ENCODE data around the gene CRELD1.
"Not testable (repeated sequence)": the region's sequence is repeated elsewhere in the genome, so short reads cannot be mapped to it uniquely, and the experiment has no call there.

Gene CRELD1

DNA sequence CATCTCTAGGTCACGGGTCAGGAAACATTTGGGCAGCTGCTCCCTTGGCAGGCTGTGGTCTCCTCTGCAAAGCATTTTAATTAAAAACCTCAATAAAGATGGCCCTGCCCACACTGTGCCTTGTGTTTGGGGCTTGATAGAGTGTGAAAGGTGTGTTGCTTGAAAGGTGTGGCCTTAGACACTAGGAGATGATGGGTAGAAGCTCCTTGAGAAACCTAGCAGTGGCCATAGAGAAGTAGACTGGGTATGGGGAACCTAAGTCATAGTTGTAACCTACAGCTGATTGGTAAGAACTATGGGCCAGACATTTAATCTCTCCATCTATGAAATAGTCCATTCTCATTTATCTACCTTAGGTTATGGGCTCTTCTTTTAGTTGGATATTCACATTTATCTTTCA is 39.9 kb upstream of the CRELD1 start:
- Histone ChIP-seq H3K79me2 (peaks cover 12% of the 10 kb centered on the region), H3K36me3 (ENCODE audit: control insufficient read depth, insufficient read depth, low read length) (no peaks in the 10 kb centered on the region), H3K4me2 (ENCODE audit: low read length) (no peak overlapping the region), H3K27ac (no peak overlapping the region), H3K4me1 (peaks cover 3% of the 10 kb centered on the region), H3K9ac (no peak overlapping the region), H3K27me3 (ENCODE audit: control insufficient read depth, insufficient read depth, low read length) (no peaks in the 10 kb centered on the region), H2AFZ (no peak overlapping the region), H3K4me3 (ENCODE audit: low read depth, low read length) (no peak overlapping the region), H3K9me3 (ENCODE audit: control insufficient read depth, low read length) (no peaks in the 10 kb centered on the region)
- no peak for TF ChIP-seq CTCF (IDR thresholded peaks at IDR 0.05)

DNA sequence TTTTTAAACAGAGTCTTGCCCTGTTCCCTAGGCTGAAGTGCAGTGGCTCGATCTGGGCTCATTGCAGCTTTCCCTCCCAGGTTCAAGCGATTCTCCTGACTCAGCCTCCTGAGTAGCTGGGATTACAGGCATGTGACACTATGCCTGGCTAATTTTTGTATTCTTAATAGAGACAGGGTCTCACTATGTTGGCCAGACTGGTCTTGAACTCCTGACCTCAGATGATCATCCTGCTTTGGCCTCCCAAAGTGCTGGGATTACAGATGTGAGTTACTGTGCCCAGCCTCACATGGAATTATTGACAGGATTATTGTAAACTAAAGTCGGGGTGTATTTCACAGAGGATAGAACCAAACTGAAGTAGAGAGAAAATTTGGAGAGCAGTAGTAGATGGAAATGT is 37.9 kb upstream of the CRELD1 start:
- peaks cover 12% of the 10 kb centered on the region for H3K79me2 ChIP-seq
- not testable (repeated sequence) for H3K9ac ChIP-seq; H3K36me3 ChIP-seq (ENCODE audit: control insufficient read depth, insufficient read depth, low read length); H3K9me3 ChIP-seq (ENCODE audit: control insufficient read depth, low read length); H3K4me3 ChIP-seq (ENCODE audit: low read depth, low read length); H3K27me3 ChIP-seq (ENCODE audit: control insufficient read depth, insufficient read depth, low read length); H3K4me1 ChIP-seq; H3K4me2 ChIP-seq (ENCODE audit: low read length); H3K27ac ChIP-seq; H2AFZ ChIP-seq

DNA sequence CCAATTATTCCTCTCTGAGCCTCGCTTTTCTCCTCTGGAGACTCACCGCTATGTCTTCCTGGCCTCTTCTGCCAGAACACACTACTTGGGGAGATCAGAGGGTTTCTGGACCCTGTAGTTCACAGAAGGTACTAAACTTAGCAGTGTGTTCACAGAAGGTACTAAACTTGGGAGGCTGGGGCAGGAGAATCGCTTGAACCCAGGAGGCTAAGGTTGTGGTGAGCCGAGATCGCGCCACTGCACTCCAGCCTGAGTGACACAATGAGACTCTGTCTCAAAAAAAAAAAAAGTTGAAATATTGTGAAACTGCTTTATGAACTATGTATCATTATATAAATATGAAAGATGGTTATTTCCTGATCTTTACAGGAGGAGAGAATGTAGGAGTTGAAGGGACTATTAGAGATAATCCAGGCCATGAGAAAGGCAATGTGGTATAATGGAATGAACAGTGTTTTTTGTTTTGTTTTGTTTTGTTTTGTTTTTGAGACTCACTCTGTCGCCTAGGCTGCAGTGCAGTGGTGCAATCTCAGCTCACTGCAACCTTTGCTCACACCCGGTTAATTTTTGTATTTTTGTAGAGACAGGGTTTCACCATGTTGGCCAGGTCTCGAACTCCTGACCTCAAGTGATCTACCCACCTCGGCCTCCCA is 36.8 kb upstream of the CRELD1 start:
- not testable (repeated sequence) for H3K4me3 ChIP-seq (ENCODE audit: low read depth, low read length); H3K4me2 ChIP-seq (ENCODE audit: low read length); H3K9ac ChIP-seq; H3K4me1 ChIP-seq; H3K27me3 ChIP-seq (ENCODE audit: control insufficient read depth, insufficient read depth, low read length); H3K9me3 ChIP-seq (ENCODE audit: control insufficient read depth, low read length); H3K27ac ChIP-seq; H2AFZ ChIP-seq; H3K36me3 ChIP-seq (ENCODE audit: control insufficient read depth, insufficient read depth, low read length); H3K79me2 ChIP-seq

DNA sequence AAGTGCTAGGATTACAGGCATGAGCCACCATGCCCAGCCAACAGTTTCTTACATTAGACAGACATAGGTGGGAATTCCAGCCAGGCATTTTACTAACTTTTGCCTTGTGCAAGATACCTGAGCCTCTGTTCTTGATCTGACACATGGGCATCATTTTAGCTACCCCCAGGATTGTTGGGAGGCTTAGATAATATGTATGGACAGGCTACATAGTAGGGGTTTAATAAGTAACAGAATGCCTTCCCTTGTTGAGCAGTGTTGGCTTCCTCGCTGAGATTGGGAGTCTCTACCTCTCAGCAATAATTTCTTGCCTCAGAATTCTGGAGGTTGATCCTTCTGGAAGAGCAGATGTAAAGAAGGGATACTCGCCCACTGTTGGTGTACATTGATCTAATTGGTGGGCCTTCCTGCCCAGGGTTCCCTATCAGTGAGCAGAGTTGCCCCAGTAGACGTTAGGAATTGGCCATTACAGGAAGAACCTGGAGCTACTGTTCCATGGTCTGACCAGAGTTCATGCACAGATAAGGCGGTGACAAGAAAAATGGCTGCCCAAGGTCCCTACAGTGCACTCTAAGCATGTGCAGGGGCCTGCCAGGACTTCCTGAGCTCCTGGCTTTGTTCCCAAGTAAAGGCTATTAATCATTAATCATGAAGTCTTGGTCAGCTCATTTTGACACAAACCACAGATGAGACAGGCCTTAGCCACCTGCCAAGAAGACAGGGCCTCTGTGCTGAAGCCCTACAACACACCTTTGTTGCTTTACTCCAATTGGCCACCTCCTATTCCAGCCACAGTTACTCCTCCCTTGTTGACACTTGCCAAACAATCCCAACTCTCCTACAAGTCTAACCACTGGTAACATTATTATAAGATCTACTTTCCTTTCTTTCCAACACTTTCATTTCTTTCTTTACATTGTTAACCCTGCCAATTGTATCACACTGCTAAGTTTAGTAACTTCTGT is 35.9 kb upstream of the CRELD1 start:
- no peak overlapping the region for H3K4me3 ChIP-seq (ENCODE audit: low read depth, low read length)
- no peak overlapping the region for H3K4me2 ChIP-seq (ENCODE audit: low read length)
- no peak overlapping the region for H3K9ac ChIP-seq
- H2AFZ ChIP-seq: no peak overlapping the region
- no peaks in the 10 kb centered on the region for H3K4me1 ChIP-seq
- TF ChIP-seq CTCF (IDR thresholded peaks at IDR 0.05): no peak
- peaks cover 9% of the 10 kb centered on the region for H3K79me2 ChIP-seq
- H3K36me3 ChIP-seq (ENCODE audit: control insufficient read depth, insufficient read depth, low read length): no peaks in the 10 kb centered on the region
- no peak overlapping the region for H3K27ac ChIP-seq
- H3K27me3 ChIP-seq (ENCODE audit: control insufficient read depth, insufficient read depth, low read length): no peaks in the 10 kb centered on the region
- H3K9me3 ChIP-seq (ENCODE audit: control insufficient read depth, low read length): no peaks in the 10 kb centered on the region

GRCh38 chr3:9898467-9899241 is 35.0 kb upstream of the CRELD1 start:
- Histone ChIP-seq H3K4me1 (no peaks in the 10 kb centered on the region), H3K9ac (no peak overlapping the region), H2AFZ (no peak overlapping the region), H3K27me3 (ENCODE audit: control insufficient read depth, insufficient read depth, low read length) (no peaks in the 10 kb centered on the region), H3K9me3 (ENCODE audit: control insufficient read depth, low read length) (no peaks in the 10 kb centered on the region), H3K79me2 (peaks cover 9% of the 10 kb centered on the region), H3K27ac (no peak overlapping the region), H3K36me3 (ENCODE audit: control insufficient read depth, insufficient read depth, low read length) (no peaks in the 10 kb centered on the region), H3K4me3 (ENCODE audit: low read depth, low read length) (no peak overlapping the region), H3K4me2 (ENCODE audit: low read length) (no peak overlapping the region)
- TF ChIP-seq CTCF (IDR thresholded peaks at IDR 0.05): no peak
